Activated effector memory CD4-positive, alpha-beta T cell treated with anti-CD3 and anti-CD28 coated beads, Interleukin-2, amount 50 U/mL, for 16 hours (primary cell): ENCODE measurements around the gene VPS35L.
"Not testable (repeated sequence)": the region's sequence is repeated elsewhere in the genome, so short reads cannot be mapped to it uniquely, and the experiment has no call there.

Experiments used
- DNase-seq: peaks from one replicate; pipeline ENCODE4 v3.0.0-alpha.2; 2020

VPS35L gene

GRCh38 chr16:19532601-19533000 is 22.9 kb upstream of the VPS35L start:
- no peak for DNase-seq

GRCh38 chr16:19540241-19540970 is 15.1 kb upstream of the VPS35L start:
- DNase-seq: no peak

GRCh38 chr16:19542138-19542821 is 13.2 kb upstream of the VPS35L start:
- DNase-seq: no peak

GRCh38 chr16:19543278-19543996 is 12.1 kb upstream of the VPS35L start:
- DNase-seq: not testable (repeated sequence)

GRCh38 chr16:19548144-19548543 is 7.4 kb upstream of the VPS35L start:
- DNase-seq: no peak

- DNase-seq: no peak
Measured at GRCh38 chr16:19549673-19550072, 5.8 kb upstream of the VPS35L start.

GRCh38 chr16:19555938-19556771 is 652 bp downstream of the VPS35L start:
- peak; percentile 66 for DNase-seq

GRCh38 chr16:19559242-19559910 is 3.9 kb downstream of the VPS35L start:
- no peak for DNase-seq

GRCh38 chr16:19560078-19560477 is 4.6 kb downstream of the VPS35L start:
- DNase-seq: no peak

GRCh38 chr16:19563377-19563776 is 7.9 kb downstream of the VPS35L start:
- DNase-seq: no peak

GRCh38 chr16:19566362-19566761 is 10.9 kb downstream of the VPS35L start:
- no peak for DNase-seq

GRCh38 chr16:19567560-19567959 is 12.1 kb downstream of the VPS35L start:
- DNase-seq: no peak

- no peak for DNase-seq
Measured at GRCh38 chr16:19573997-19574396, 18.5 kb downstream of the VPS35L start.

- DNase-seq: no peak
Measured at GRCh38 chr16:19574615-19575014, 19.1 kb downstream of the VPS35L start.

GRCh38 chr16:19578378-19578971 is 23.0 kb downstream of the VPS35L start:
- DNase-seq: no peak

GRCh38 chr16:19582050-19582831 is 26.7 kb downstream of the VPS35L start:
- DNase-seq: no peak

- DNase-seq: peak; percentile 64
Measured at GRCh38 chr16:19583665-19584300, 28.3 kb downstream of the VPS35L start.

- DNase-seq: no peak
Measured at GRCh38 chr16:19588661-19589060, 33.2 kb downstream of the VPS35L start.

- no peak for DNase-seq
Measured at GRCh38 chr16:19589106-19589505, 33.6 kb downstream of the VPS35L start.

GRCh38 chr16:19589771-19590302 is 34.3 kb downstream of the VPS35L start:
- DNase-seq: no peak
